ENCODE data around the gene NBAS. TPM values are rescaled to one million over a fixed set of nuclear protein-coding genes. Genes with fewer than 3 reads are reported as not detected.

NBAS gene
- total and polyA plus RNA-seq, 2 donors (not counting 3 experiments of a cell fraction or from before 2014, with no cell fraction given): 29.4 to 43.0 TPM

DNA sequence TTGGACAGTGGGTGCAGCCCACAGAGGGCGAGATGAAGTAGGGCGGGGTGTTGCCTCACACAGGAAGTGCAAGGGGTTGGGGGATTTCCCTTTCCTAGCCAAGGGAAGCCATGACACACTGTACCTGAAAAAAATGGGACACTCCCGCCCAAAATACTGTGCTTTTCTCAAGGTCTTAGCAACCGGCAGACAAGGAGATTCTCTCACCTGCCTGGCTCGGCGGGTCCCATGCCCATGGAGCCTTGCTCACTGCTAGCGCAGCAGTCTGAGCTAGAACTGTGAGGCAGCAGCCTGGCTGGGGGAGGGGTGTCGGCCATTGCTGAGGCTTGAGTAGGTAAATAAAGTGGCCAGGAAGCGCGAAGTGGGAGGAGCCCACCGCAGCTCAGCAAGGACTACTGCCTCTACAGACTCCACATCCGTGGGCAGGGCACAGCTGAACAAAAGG, 244.7 kb downstream of the NBAS start:
- Histone ChIP-seq H3K9ac (replicated peaks; ENCODE audit: extremely low read depth, insufficient read depth, low read length) (no peak overlapping the region), H3K4me2 (ENCODE audit: insufficient read depth, low read length) (no peak overlapping the region), H3K36me3 (ENCODE audit: control insufficient read depth in 2 of 2, extremely low read depth in 1 of 2, insufficient read depth in 2 of 2, low read length in 2 of 2) (no peaks in the 10 kb centered on the region), H3K27ac (ENCODE audit: insufficient read depth, low read depth, low read length) (no peak overlapping the region), H3K27me3 (ENCODE audit: control insufficient read depth in 2 of 2, insufficient read depth in 2 of 2, low read length in 2 of 2) (no peaks in the 10 kb centered on the region), H3K4me1 (ENCODE audit: control insufficient read depth, extremely low read depth, insufficient read depth, low read length) (no peaks in the 10 kb centered on the region), H3K9me3 (replicated peaks; ENCODE audit: control insufficient read depth, insufficient read depth, low read length) (no peaks in the 10 kb centered on the region), H3K9me1 (replicated peaks; ENCODE audit: control insufficient read depth, extremely low read depth, insufficient read depth, low read length) (no peaks in the 10 kb centered on the region), H4K20me1 (replicated peaks; ENCODE audit: control insufficient read depth, extremely low read depth, insufficient read depth, low read length) (no peaks in the 10 kb centered on the region), H3K4me3 (replicated peaks in 1 of 3; ENCODE audit: insufficient read depth in 1 of 3, low read depth in 1 of 3, low read length in 3 of 3) (no peak overlapping the region), H3K79me2 (ENCODE audit: control insufficient read depth, insufficient read depth, low read length) (no peaks in the 10 kb centered on the region), H2AFZ (ENCODE audit: low read depth, low read length) (no peak overlapping the region)
- FAIRE-seq: no peak
- no TSS peak for BruUV-seq (replicated peaks)
- CTCF ChIA-PET: no interaction called here
- dilution Hi-C loops (cut with MboI; ENCODE audit: extremely low pct_ligation_motif_present, low sequenced_read_pairs) (no loop called here), intact Hi-C loops (cut with micrococcal nuclease) (no loop called here)
- no peak for DNase-seq (ENCODE audit: low read depth, low spot score)
- POLR2A ChIA-PET: no interaction called here
- TF ChIP-seq EZH2 (IDR thresholded peaks at IDR 0.05; ENCODE audit: borderline replicate concordance, low read depth, low read length, severe bottlenecking): no peak
- no peak for TF ChIP-seq MYC (IDR thresholded peaks at IDR 0.05; ENCODE audit: low read depth, low read length)
- no peak for TF ChIP-seq POLR2AphosphoS5 (IDR thresholded peaks at IDR 0.05; ENCODE audit: insufficient read depth, low read depth, low read length)
- TF ChIP-seq GATA2 (IDR thresholded peaks at IDR 0.05; ENCODE audit: insufficient read depth, insufficient read length, low read depth, low read length): no peak

DNA sequence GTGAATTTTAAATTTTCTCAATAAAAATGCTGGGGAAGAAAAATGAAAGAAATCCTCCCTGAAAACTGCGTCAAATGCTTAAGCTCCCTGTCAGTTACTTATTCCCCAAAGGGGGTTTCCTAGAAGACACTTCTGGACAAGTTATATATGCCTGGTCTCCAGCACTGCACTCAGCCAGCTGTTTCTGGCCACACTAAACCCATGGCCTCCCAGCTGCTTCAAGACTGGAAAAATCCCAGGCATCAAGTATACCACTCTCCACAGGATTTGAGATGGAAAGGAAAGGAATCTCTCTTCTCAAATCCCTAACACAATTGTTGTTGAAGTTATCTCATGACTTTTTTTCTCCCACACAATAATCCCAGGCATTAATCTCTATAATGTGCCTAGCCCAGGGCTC, 245.7 kb downstream of the NBAS start:
- no peaks in the 10 kb centered on the region for H3K4me1 ChIP-seq (ENCODE audit: control insufficient read depth, extremely low read depth, insufficient read depth, low read length)
- dilution Hi-C loops (cut with MboI; ENCODE audit: extremely low pct_ligation_motif_present, low sequenced_read_pairs): no loop called here
- H3K9me3 ChIP-seq (replicated peaks; ENCODE audit: control insufficient read depth, insufficient read depth, low read length): no peaks in the 10 kb centered on the region
- CTCF ChIA-PET: no interaction called here
- no peaks in the 10 kb centered on the region for H3K9me1 ChIP-seq (replicated peaks; ENCODE audit: control insufficient read depth, extremely low read depth, insufficient read depth, low read length)
- no peak overlapping the region for H3K27ac ChIP-seq (ENCODE audit: insufficient read depth, low read depth, low read length)
- FAIRE-seq (no peak), DNase-seq (ENCODE audit: low read depth, low spot score) (no peak)
- TF ChIP-seq MYC (IDR thresholded peaks at IDR 0.05; ENCODE audit: low read depth, low read length) (no peak), POLR2A (IDR thresholded peaks at IDR 0.05; ENCODE audit: low read depth, low read length) (no peak), EZH2 (IDR thresholded peaks at IDR 0.05; ENCODE audit: borderline replicate concordance, low read depth, low read length, severe bottlenecking) (no peak), POLR2AphosphoS5 (IDR thresholded peaks at IDR 0.05; ENCODE audit: insufficient read depth, low read depth, low read length) (no peak), JUN (IDR thresholded peaks at IDR 0.05; ENCODE audit: borderline replicate concordance, insufficient read depth, insufficient read length, low read depth) (no peak), FOS (IDR thresholded peaks at IDR 0.05; ENCODE audit: borderline replicate concordance, insufficient read depth, low read length) (no peak), GATA2 (IDR thresholded peaks at IDR 0.05; ENCODE audit: insufficient read depth, insufficient read length, low read depth, low read length) (no peak)
- TF ChIP-seq, protein P1, sequence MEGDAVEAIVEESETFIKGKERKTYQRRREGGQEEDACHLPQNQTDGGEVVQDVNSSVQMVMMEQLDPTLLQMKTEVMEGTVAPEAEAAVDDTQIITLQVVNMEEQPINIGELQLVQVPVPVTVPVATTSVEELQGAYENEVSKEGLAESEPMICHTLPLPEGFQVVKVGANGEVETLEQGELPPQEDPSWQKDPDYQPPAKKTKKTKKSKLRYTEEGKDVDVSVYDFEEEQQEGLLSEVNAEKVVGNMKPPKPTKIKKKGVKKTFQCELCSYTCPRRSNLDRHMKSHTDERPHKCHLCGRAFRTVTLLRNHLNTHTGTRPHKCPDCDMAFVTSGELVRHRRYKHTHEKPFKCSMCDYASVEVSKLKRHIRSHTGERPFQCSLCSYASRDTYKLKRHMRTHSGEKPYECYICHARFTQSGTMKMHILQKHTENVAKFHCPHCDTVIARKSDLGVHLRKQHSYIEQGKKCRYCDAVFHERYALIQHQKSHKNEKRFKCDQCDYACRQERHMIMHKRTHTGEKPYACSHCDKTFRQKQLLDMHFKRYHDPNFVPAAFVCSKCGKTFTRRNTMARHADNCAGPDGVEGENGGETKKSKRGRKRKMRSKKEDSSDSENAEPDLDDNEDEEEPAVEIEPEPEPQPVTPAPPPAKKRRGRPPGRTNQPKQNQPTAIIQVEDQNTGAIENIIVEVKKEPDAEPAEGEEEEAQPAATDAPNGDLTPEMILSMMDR (IDR thresholded peaks at IDR 0.05; ENCODE audit: extremely low read depth in 1 of 2, insufficient read depth in 1 of 2, low read depth in 1 of 2, low read length in 2 of 2): no peak
- TF ChIP-seq, protein P2, sequence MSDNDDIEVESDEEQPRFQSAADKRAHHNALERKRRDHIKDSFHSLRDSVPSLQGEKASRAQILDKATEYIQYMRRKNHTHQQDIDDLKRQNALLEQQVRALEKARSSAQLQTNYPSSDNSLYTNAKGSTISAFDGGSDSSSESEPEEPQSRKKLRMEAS (IDR thresholded peaks at IDR 0.05; ENCODE audit: insufficient read depth, insufficient read length): no peak
- POLR2A ChIA-PET: no interaction called here
- H3K79me2 ChIP-seq (ENCODE audit: control insufficient read depth, insufficient read depth, low read length): no peaks in the 10 kb centered on the region
- H3K36me3 ChIP-seq (ENCODE audit: control insufficient read depth in 2 of 2, extremely low read depth in 1 of 2, insufficient read depth in 2 of 2, low read length in 2 of 2): no peaks in the 10 kb centered on the region
- no peak overlapping the region for H3K4me3 ChIP-seq (replicated peaks in 1 of 3; ENCODE audit: insufficient read depth in 1 of 3, low read depth in 1 of 3, low read length in 3 of 3)
- no peak overlapping the region for H3K9ac ChIP-seq (replicated peaks; ENCODE audit: extremely low read depth, insufficient read depth, low read length)
- no peaks in the 10 kb centered on the region for H4K20me1 ChIP-seq (replicated peaks; ENCODE audit: control insufficient read depth, extremely low read depth, insufficient read depth, low read length)
- H3K4me2 ChIP-seq (ENCODE audit: insufficient read depth, low read length): no peak overlapping the region
- no peaks in the 10 kb centered on the region for H3K27me3 ChIP-seq (ENCODE audit: control insufficient read depth in 2 of 2, insufficient read depth in 2 of 2, low read length in 2 of 2)
- intact Hi-C loops (cut with micrococcal nuclease): no loop called here
- no peak overlapping the region for H2AFZ ChIP-seq (ENCODE audit: low read depth, low read length)
- no TSS peak for BruUV-seq (replicated peaks)

Data from endothelial cell of umbilical vein (primary cell).